ENCODE results near the gene GRM4.

GRM4 gene

GRCh38 chr6:34028691-34029360 is 117.1 kb downstream of the GRM4 start:
- TF ChIP-seq CTCF (IDR thresholded peaks at IDR 0.05; ENCODE audit: low read length, missing control alignments), result no peak
- no peak for DNase-seq (ENCODE audit: low read depth)
- H3K4me3 ChIP-seq (replicated peaks; ENCODE audit: low read depth, low read length), result no peak overlapping the region

- no peak for TF ChIP-seq CTCF (IDR thresholded peaks at IDR 0.05; ENCODE audit: low read length, missing control alignments)
- no peak for DNase-seq (ENCODE audit: low read depth)
- no peak overlapping the region for H3K4me3 ChIP-seq (replicated peaks; ENCODE audit: low read depth, low read length)
Measured at GRCh38 chr6:34027939-34028441, 117.9 kb downstream of the GRM4 start.

GRCh38 chr6:34027445-34027936 is 118.4 kb downstream of the GRM4 start:
- peak; percentile 22 for DNase-seq (ENCODE audit: low read depth)
- no peak overlapping the region for H3K4me3 ChIP-seq (replicated peaks; ENCODE audit: low read depth, low read length)
- peak; percentile 63 for TF ChIP-seq CTCF (IDR thresholded peaks at IDR 0.05; ENCODE audit: low read length, missing control alignments)

GRCh38 chr6:34025861-34026260 is 120.0 kb downstream of the GRM4 start:
- no peak overlapping the region for H3K4me3 ChIP-seq (replicated peaks; ENCODE audit: low read depth, low read length)
- TF ChIP-seq CTCF (IDR thresholded peaks at IDR 0.05; ENCODE audit: low read length, missing control alignments), result no peak
- DNase-seq (ENCODE audit: low read depth), result no peak

DNA sequence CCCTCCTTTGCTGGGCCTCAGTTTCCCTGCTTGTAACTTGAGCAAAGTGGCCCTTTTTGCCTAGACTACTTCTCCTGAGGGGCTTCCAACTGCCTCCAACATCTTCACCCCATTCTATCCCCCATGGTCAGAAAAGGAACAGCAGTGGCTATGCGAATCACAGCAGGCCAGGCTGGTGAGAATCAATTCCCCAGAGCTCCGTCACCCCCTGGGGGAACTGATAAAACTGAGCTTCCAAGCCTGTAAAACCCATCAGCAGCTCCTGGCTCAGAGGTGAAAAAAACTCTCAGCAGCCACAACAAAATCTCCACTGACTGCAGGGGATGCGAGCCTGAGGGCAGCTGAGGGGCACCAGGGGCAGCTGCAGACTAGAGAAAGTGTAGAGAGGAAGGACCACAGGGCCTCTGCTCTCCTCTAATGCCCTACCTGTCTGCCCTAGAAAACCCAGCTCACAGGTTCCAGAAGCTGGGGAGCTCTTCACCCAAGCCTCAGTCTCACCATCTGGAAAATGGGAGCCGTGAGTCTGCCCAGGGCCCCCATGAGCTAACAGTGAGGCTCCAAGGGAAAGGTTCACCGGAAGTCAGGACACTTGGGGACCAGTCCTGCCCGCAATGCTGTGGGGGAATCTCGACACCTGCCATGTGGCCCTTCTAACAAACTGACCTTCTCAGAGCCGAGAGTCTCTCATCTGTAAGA is 120.6 kb downstream of the GRM4 start:
- no peak overlapping the region for H3K4me3 ChIP-seq (replicated peaks; ENCODE audit: low read depth, low read length)
- no peak for TF ChIP-seq CTCF (IDR thresholded peaks at IDR 0.05; ENCODE audit: low read length, missing control alignments)
- no peak for DNase-seq (ENCODE audit: low read depth)

GRCh38 chr6:34022873-34023255 is 123.0 kb downstream of the GRM4 start:
- TF ChIP-seq CTCF (IDR thresholded peaks at IDR 0.05; ENCODE audit: low read length, missing control alignments), result no peak
- DNase-seq (ENCODE audit: low read depth), result no peak

More at GRCh38 chr6:34022873-34023255, 123.0 kb downstream of the GRM4 start:
- H3K4me3 ChIP-seq (replicated peaks; ENCODE audit: low read depth, low read length), result no peak overlapping the region
